Left colon (tissue), 2 donors: ENCODE results near the gene ICAM2. TPM values are rescaled to one million over a fixed set of nuclear protein-coding genes. Genes with fewer than 3 reads are reported as not detected.

Source experiments
- ATAC-seq: fragments of 200-7000 bp; cut with Tn5 transposase; one replicate; pipeline ENCODE4 v1.9.1; 2020; ENCODE audit warnings: mild to moderate bottlenecking, moderate library complexity
- DNase-seq, 2 donors: peaks; one replicate each; pipeline ENCODE4 v3.0.0-alpha.2; 2020
- intact Hi-C, 2 donors: fragments of 100-400 bp; cut with DNase I in 1 of 2; cut with micrococcal nuclease in 1 of 2; formaldehyde crosslinking; loops; one replicate each; pipeline versions ENCODE4 v1.11.2 to v1.14.0; 2022; cut with DNase I, micrococcal nuclease
- total RNA-seq, 2 donors: library from RNA; stranded (reverse); fragmentation: NEBNext Ultra II Directional; extraction: Animal tissue kit (Norgen Biotek cat#: 25700); gene quantifications; one replicate each; pipeline ENCODE4 v1.2.1, GENCODE V29; 2021
- donor health status: DM: no; HTN: no; CAD: no.
- donor health status: DM: yes; HTN: yes; CAD: no.

The ICAM2 gene
- total RNA-seq, 2 donors from 2014 or later: 6.9 to 11.5 TPM

- ATAC-seq (no peak), DNase-seq (peak in 1 of 2 donors; percentile 3)
- intact Hi-C loops: no loop called here
Measured at GRCh38 chr17:64002658-64003525, 17.5 kb downstream of the ICAM2 start.

DNA sequence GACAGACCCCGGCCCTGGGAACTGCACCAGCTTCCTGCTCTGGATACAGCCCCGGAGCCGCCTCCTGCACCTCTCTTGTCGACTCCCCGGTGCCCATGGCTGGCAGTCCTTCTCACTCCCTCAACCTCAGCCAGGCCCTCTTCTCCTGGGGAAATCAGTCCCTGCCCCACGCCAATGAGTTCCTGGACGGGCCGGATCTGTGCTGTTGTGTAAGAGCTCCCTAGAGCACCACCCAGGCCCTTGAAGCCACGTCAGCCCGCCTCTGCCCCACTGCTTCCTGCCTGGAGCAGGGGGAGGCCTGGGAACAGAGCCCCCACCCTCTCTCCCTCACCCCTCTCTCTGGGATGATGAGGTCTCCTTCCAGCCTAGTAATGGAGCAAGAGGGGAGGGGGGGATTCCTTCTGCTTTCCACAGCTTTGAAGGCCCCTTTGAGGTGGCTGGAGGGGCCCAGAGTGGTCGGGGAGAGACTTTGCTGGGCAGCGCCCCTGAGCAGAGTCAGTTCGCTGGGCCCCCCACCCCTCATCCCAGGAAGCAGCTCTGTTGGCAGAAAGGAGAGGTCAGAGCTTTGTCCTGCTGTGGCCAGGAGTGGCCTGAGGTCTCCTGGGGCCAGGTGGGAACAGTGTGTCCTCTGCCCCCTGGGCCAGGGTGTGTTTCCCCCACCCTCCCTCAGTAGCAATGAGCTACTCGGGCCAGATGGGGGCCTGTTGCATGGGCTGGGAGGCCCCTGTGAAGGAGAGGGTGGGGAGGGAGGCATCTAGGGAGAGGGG lies 18.5 kb downstream of the ICAM2 start:
- intact Hi-C loops: no loop called here
- DNase-seq: no peak
- ATAC-seq: no peak

- intact Hi-C loops: no loop called here
- ATAC-seq: no peak
- no peak for DNase-seq
Measured at GRCh38 chr17:64001091-64001579, 19.3 kb downstream of the ICAM2 start.

GRCh38 chr17:63999680-64000531 lies 20.5 kb downstream of the ICAM2 start:
- no peak for ATAC-seq
- intact Hi-C loops: no loop called here
- no peak for DNase-seq

DNA sequence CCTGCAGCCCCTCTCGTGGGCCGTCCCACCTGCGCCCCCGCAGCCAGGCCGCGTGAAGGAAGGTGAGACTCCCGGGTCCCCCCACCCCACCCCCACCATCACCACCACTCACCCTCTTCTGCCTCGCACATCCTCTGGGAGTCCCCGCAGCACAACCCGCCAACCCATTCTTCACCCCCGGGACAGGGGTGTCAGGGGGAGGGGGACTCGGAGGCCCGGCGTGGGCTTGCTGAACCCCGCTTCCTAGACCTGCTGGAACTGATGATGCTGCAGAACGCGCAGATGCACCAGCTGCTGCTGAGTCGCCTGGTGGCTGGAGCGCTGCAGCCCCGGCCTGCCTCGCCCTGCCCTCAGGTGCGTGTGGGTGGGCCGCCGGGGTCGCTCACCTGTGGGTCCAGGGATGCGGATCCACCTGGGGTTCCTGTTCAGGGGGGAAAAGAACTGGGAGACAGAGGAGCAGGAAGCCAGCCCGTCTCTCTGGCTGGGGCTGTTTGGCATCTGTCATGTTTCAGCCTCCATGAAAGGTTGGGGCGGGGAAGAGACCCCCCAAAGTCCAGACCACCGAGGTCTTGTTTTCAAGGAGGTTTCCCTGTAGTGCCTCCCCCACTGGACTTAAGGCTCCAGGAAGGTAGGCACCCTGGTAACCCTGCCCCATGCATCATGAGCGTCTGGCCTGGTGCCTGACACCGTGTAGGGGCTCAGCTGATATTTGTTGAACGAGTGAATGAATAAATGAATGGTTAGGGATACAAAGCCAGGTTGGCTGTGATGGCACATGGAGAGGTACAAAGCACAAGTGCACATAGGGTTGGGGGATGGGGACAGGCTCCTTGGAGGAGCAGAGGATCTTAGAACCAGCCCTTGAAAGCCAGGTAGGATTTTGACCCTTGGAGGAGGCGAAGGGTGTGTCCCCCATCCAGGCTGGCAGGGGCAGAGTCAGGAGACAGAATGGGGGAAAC lies 21.4 kb downstream of the ICAM2 start:
- ATAC-seq (peak; percentile 18), DNase-seq (no peak)
- intact Hi-C loops: no loop called here

DNA sequence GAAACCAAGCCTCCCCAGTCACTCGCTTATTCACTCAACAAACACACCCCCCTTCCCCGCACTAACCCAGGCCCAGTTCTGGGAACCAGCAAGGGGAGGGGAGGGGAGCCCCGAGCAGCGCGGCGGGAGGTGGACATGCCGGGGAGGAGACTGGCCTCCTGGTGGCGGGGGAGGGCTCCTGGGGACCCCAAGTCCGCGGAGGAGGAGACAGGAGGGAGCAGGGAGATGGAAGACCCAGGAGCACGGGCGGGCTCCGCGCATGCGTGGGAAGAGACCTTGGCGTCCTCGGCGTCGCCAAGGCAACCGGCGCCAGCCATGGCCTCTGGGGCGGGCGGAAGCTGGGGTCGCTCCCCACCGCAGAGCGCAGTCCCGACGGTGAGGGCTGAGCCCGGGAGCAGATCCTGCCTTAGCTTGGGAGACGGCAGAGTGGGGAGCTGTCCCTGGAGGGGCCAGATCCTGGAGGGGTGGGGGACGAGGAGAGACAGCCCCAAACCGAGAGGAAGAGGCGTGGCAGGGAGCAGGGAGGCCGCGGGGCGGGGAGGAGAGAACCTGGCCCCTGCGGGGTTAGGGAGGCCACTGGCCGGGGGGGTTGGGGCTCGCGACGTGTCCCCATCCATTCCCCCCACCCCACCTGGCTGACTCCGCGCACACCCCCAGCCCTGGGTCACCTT lies 22.2 kb downstream of the ICAM2 start, which contains the start of gene PRR29:
Gene PRR29 (plus strand): TSS at position 302 of the 671 bp plus-strand sequence. CDS start 14 bp downstream, at position 316.
- intact Hi-C loops: no loop called here
- DNase-seq (peak in 1 of 2 donors; percentile 75), ATAC-seq (peak; percentile 79)

- DNase-seq (no peak), ATAC-seq (no peak)
- intact Hi-C loops: no loop called here
Measured at GRCh38 chr17:63997341-63998048, 22.9 kb downstream of the ICAM2 start.

DNA sequence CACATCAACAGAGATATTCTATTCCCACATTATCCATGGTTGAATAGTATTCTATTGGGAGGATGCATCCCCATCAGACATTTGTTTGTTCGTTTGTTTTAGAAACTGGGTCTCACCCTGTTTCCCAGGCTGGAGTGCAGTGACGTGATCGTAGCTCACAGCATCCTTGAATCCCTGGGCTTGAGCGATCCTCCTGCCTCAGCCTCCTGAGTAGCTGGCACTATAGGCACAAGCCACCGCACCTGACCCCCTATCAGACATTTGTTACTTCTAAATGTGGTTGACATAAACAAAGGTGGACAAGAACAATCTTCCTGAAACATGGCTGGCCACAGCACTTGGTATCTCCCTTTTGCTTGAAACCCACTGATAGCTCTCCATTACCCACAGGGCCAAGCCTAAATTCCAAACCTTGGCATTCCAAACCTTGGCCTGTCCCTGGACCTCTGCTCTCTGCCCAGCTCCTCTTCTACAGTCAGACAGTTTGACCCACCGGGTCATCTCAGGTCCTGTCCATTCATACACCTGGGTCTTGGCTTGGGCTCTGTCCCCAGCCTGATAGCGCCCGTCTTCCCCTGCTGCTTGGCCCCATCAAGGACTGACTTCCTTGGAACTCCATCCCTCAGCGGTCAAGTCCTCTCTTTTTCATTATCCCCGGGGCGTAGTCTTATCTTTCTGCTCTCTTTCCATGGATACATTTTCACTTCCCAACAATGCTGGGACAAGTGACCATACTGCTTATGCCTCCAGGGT lies 23.8 kb downstream of the ICAM2 start:
- intact Hi-C loops: no loop called here
- no peak for ATAC-seq
- DNase-seq: no peak

- ATAC-seq: no peak
- intact Hi-C loops: no loop called here
- no peak for DNase-seq
Measured at GRCh38 chr17:63995626-63996025, 24.8 kb downstream of the ICAM2 start.

DNA sequence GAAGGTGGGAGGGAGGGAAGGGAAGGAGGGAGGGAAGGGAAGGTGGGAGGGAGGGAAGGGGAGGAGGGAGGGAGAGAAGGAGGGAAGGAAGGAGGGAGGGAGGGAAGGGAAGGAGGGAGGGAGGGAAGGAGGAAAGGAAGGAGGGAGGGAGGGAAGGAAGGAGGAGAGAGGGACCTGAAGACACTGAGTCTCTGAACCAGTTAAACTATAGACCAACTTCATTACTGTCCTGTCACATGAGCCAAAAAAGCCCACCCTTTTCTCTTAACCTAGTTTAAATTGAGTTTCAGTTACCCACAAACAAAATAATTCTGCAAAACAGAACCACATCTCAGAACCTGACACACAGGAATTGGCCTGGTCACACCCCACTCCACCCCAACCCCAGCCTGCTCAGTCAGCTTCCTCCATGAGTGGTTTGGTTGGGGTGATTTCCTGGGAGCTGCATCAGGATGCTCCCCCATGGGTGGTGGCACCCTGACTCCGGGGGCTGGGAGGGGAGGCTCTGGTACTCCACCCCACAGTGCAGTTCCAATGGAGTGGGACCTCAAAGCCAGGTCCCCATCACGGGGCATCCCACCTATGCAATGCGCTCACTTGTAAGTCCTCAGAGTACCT lies 27.0 kb downstream of the ICAM2 start:
- intact Hi-C loops: no loop called here
- DNase-seq (no peak), ATAC-seq (no peak)

- intact Hi-C loops: no loop called here
- no peak for DNase-seq
- ATAC-seq: no peak
Measured at GRCh38 chr17:63991611-63992010, 28.8 kb downstream of the ICAM2 start.

DNA sequence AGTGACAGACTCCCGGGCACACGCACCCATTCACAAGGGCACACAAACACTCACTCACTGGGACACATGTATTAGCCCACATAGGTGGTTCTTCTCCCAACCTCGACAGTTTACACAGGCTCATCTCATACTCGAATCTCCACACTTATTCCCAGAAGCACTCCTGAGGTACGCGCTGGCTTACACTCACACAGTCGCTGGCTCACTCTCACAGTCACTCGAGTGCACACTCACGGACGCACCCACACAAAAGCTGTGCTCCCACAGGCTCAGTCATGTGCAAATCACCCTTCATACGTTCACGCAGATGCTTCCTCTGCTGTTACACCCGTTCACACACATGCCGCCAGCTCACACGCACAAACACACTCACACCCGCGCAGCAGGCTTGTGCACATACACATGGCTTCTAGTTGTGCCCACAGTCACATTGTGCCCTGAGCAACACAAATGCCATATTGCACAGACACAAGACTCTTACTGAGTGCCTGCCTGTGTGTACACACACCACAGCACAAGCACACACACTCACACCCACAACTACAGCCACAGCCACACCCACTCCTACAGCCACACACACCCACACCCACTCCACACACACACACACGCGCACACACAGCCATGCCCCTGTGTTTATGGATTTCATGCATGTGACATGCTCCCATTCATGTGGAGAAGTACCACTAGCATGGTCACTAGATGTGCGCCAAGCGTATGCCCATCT lies 30.6 kb downstream of the ICAM2 start:
- no peak for DNase-seq
- intact Hi-C loops: no loop called here
- no peak for ATAC-seq

DNA sequence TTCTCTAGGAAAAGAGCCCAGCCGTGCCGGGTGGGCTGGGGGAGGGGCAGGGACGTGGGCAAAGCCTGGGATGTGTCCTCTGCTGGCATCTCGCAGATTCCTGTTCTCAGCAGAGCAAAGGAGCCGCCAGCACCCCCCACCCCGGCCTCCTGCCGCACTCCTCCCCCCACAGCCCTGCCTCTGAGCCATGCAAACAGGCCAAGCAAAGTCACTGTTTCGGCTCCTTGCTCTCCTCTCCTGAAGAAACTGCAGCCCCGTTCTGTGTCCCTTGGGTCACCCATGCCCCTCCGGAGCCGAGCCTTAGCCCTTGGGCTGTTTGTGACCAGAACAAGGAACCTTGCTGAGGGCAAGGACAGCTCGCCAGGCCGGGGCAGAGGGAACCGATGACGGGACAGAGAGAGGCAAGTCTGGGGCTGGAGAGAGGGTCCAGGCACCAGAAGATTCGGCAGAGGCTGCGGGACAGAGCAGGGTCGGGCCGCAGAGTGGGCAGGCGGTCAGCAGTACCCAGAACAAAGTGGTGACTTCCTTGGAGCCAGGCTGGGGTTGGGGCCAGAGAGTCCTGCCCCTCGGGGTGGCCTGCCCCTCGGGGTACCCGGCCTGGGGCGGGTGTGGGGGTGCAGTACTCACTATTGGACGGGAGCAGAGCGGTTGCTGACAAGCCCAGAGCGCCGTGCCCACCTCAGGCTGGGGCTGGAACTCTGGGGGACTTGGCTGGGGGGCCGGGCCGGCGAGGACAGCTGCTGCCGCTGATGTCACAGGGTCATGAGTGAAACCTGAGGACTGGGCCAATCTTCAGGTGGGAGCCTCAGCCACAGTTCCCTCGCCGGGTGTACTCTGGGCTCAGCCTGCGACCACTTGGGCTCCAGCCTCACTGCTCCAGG lies 31.5 kb downstream of the ICAM2 start:
- intact Hi-C loops: no loop called here
- ATAC-seq: no peak
- no peak for DNase-seq

- intact Hi-C loops: no loop called here
- ATAC-seq (no peak), DNase-seq (no peak)
Measured at GRCh38 chr17:63988127-63988478, 32.3 kb downstream of the ICAM2 start.
